Stomach (tissue), 9 donors: ENCODE results near the gene NCAM1. TPM values are rescaled to one million over a fixed set of nuclear protein-coding genes. Genes with fewer than 3 reads are reported as not detected.
A peak's percentile ranks its signal among the peaks of the same experiment; 100 is the strongest.

Source experiments
- DNase-seq, 2 donors: peaks; one replicate each; pipeline versions ENCODE4 v3.0.0 to v3.0.0-alpha.2; 2013 to 2019
- H3K27ac ChIP-seq, 5 donors: fragments of 200-600 bp in 4 of 5; sonication (generic) in 4 of 5; one replicate each; pipeline ENCODE4 v1.5.1; 2013 to 2019; ENCODE audit warnings: mild to moderate bottlenecking in 1 of 5, moderate library complexity in 1 of 5
- H3K27me3 ChIP-seq, 3 donors: fragments of 200-600 bp; sonication (generic); one replicate each; pipeline ENCODE4 v1.5.1; 2017 to 2019; ENCODE audit warnings: mixed run types in 1 of 3
- H3K36me3 ChIP-seq, 4 donors: fragments of 200-600 bp; sonication (generic); 1 replicate in 3 of 4; 2 replicates in 1 of 4; pipeline ENCODE4 v1.5.1; 2016 to 2019
- H3K4me1 ChIP-seq, 4 donors: fragments of 200-600 bp; sonication (generic); one replicate each; pipeline ENCODE4 v1.5.1; 2016 to 2019
- H3K4me3 ChIP-seq, 4 donors: fragments of 200-600 bp; sonication (generic) in 3 of 4; one replicate each; pipeline ENCODE4 v1.5.1; 2016 to 2019; ENCODE audit warnings: mild to moderate bottlenecking in 1 of 4
- H3K9me3 ChIP-seq, 4 donors: fragments of 200-600 bp; sonication (generic); one replicate each; pipeline ENCODE4 v1.5.1; 2016 to 2019
- CTCF ChIP-seq, 7 experiments: fragments of 450-650 bp in 4 of 7; fragments of 200-600 bp in 3 of 7; sonication (generic) in 3 of 7; IDR thresholded peaks; one replicate each; pipeline ENCODE4 v1.5.1; 2016 to 2019; ENCODE audit warnings: antibody characterized with exemption in 7 of 7, control low read depth in 2 of 7, mild to moderate bottlenecking in 1 of 7
- EP300 ChIP-seq: sonication (generic); formaldehyde crosslinking; IDR thresholded peaks from one replicate; pipeline ENCODE4 v1.6.1; 2017; ENCODE audit warnings: antibody characterized with exemption
- POLR2A ChIP-seq, 4 donors: fragments of 450-650 bp; IDR thresholded peaks; one replicate each; pipeline ENCODE4 v1.6.1; 2016; ENCODE audit warnings: antibody characterized with exemption in 4 of 4, control low read depth in 2 of 4, mild to moderate bottlenecking in 1 of 4, moderate library complexity in 1 of 4
- POLR2AphosphoS5 ChIP-seq, 3 donors: sonication (generic); formaldehyde crosslinking; IDR thresholded peaks; one replicate each; pipeline ENCODE4 v1.6.1; 2016; ENCODE audit warnings: antibody characterized with exemption in 3 of 3
- WGBS, 5 donors: extraction: QIAGEN DNeasy Blood & Tissue Kit in 3 of 5; methylation state at CpG; one replicate each; pipeline versions ENCODE4 v1.1.5 to v1.1.7; 2013 to 2018; 5-methylcytosine and 5-hydroxymethylcytosine counted together
- intact Hi-C: fragments of 100-400 bp; cut with DNase I; formaldehyde crosslinking; loops from one replicate; pipeline ENCODE4 v1.15.1; 2023; ENCODE audit warnings: low total_unique reads
- polyA plus RNA-seq, 3 donors: library from polyadenylated mRNA; stranded (reverse); fragments of 200-250 nt; gene quantifications; one replicate each; pipeline ENCODE4 v1.2.3, GENCODE V29; 2013
- total RNA-seq, 5 donors: library from RNA; depleted of rRNA; stranded (reverse); fragments of >200 nt; gene quantifications; one replicate each; pipeline versions ENCODE4 v1.1.0 to v1.2.3, GENCODE V29; 2014 to 2016
- donor health status: healthy with polysubstance abuse.
- donor health status: Bipolar disorder and iron deficiency.
- donor health status: healthy.

NCAM1 gene
- total and polyA plus RNA-seq, 8 donors: 5.7 to 84.8 (median 28.9) TPM

GRCh38 chr11:113316256-113316655 lies 355.0 kb downstream of the NCAM1 start:
- H3K36me3 ChIP-seq: peaks cover 0 to 34% (median 27%) of the 10 kb centered on the region in 4 donors
- WGBS, 5 donors: 64 to 88% (median 85%) methylated on average over 1 of the region's 1 CpG
- DNase-seq: no peak
- no peaks in the 10 kb centered on the region for H3K27me3 ChIP-seq
- no peak overlapping the region for H3K4me3 ChIP-seq
- no peaks in the 10 kb centered on the region for H3K9me3 ChIP-seq
- TF ChIP-seq POLR2A (IDR thresholded peaks at IDR 0.05) (no peak), POLR2AphosphoS5 (IDR thresholded peaks at IDR 0.05) (no peak), CTCF (IDR thresholded peaks at IDR 0.05) (no peak), EP300 (no peak)
- peak overlapping the region in 1 of 5 donors; percentile 90 for H3K27ac ChIP-seq
- intact Hi-C loops: no loop called here
- peaks cover 10 to 29% (median 17%) of the 10 kb centered on the region in 4 donors for H3K4me1 ChIP-seq

- no peak for TF ChIP-seq CTCF (IDR thresholded peaks at IDR 0.05)
- no peak for TF ChIP-seq POLR2AphosphoS5 (IDR thresholded peaks at IDR 0.05)
- TF ChIP-seq POLR2A (IDR thresholded peaks at IDR 0.05): no peak
- no peak for TF ChIP-seq EP300
- Histone ChIP-seq H3K36me3 (peaks cover 0 to 34% (median 27%) of the 10 kb centered on the region in 4 donors), H3K27me3 (no peaks in the 10 kb centered on the region), H3K4me1 (peaks cover 10 to 29% (median 17%) of the 10 kb centered on the region in 4 donors), H3K9me3 (no peaks in the 10 kb centered on the region), H3K4me3 (no peak overlapping the region), H3K27ac (no peak overlapping the region)
- 83 to 98% (median 94%) methylated on average over 2 of the region's 2 CpGs for WGBS, 5 donors
- no peak for DNase-seq
- intact Hi-C loops: no loop called here
These were observed 356.1 kb downstream of the NCAM1 start for GRCh38 chr11:113317339-113317738.

GRCh38 chr11:113319085-113319484 lies 357.9 kb downstream of the NCAM1 start:
- no peak for DNase-seq
- TF ChIP-seq EP300 (no peak), POLR2A (IDR thresholded peaks at IDR 0.05) (no peak), POLR2AphosphoS5 (IDR thresholded peaks at IDR 0.05) (no peak), CTCF (IDR thresholded peaks at IDR 0.05) (no peak)
- WGBS, 5 donors: 94 to 97% (median 96%) methylated on average over 4 of the region's 4 CpGs

GRCh38 chr11:113322158-113322557 lies 360.9 kb downstream of the NCAM1 start:
- no peaks in the 10 kb centered on the region for H3K4me1 ChIP-seq
- TF ChIP-seq EP300 (no peak), POLR2AphosphoS5 (IDR thresholded peaks at IDR 0.05) (no peak), POLR2A (IDR thresholded peaks at IDR 0.05) (no peak), CTCF (IDR thresholded peaks at IDR 0.05) (no peak)
- no peak overlapping the region for H3K27ac ChIP-seq
- no peak overlapping the region for H3K4me3 ChIP-seq
- no peaks in the 10 kb centered on the region for H3K9me3 ChIP-seq
- no peaks in the 10 kb centered on the region for H3K27me3 ChIP-seq
- WGBS, 5 donors: 52 to 84% (median 70%) methylated on average over 4 of the region's 4 CpGs
- intact Hi-C loops: no loop called here
- no peak for DNase-seq
- peaks cover 0 to 71% (median 65%) of the 10 kb centered on the region in 4 donors for H3K36me3 ChIP-seq

More at GRCh38 chr11:113319085-113319484, 357.9 kb downstream of the NCAM1 start:
- intact Hi-C loops: no loop called here
- Histone ChIP-seq H3K9me3 (no peaks in the 10 kb centered on the region), H3K27me3 (no peaks in the 10 kb centered on the region), H3K4me1 (peaks cover 6 to 22% (median 13%) of the 10 kb centered on the region in 4 donors), H3K4me3 (no peak overlapping the region), H3K36me3 (peaks cover 0 to 45% (median 36%) of the 10 kb centered on the region in 4 donors), H3K27ac (no peak overlapping the region)
